ENCODE measurements around the gene NALCN.

DNA sequence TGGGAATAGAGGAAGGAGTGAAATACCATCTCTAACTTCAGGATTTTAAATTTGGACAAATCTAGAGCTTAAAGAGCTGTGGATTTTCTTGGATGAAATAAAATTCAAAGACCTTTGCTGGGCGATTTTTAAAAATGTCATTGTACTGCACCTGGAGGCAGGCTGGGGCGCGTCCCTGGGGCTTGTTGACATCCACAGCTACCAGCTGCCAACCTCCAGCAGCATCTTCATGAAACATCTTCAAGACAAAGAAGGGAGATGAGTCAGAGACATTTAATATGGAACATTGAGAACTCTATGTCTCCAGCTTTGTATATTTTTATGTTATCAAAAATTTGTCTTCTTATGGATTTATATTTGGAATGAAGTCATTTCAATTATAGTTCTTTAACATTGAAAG lies 132.5 kb downstream of the NALCN start:
- TF ChIP-seq POLR2A (IDR thresholded peaks at IDR 0.05) = no peak
- TF ChIP-seq, protein P1, sequence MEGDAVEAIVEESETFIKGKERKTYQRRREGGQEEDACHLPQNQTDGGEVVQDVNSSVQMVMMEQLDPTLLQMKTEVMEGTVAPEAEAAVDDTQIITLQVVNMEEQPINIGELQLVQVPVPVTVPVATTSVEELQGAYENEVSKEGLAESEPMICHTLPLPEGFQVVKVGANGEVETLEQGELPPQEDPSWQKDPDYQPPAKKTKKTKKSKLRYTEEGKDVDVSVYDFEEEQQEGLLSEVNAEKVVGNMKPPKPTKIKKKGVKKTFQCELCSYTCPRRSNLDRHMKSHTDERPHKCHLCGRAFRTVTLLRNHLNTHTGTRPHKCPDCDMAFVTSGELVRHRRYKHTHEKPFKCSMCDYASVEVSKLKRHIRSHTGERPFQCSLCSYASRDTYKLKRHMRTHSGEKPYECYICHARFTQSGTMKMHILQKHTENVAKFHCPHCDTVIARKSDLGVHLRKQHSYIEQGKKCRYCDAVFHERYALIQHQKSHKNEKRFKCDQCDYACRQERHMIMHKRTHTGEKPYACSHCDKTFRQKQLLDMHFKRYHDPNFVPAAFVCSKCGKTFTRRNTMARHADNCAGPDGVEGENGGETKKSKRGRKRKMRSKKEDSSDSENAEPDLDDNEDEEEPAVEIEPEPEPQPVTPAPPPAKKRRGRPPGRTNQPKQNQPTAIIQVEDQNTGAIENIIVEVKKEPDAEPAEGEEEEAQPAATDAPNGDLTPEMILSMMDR (IDR thresholded peaks at IDR 0.05) = no peak
